PFSK-1 (cell line): Measurements from ENCODE around the gene INAFM1.

Experiments used
- POLR2AphosphoS5 ChIP-seq: IDR thresholded peaks from 2 replicates; pipeline ENCODE4 v1.6.1; 2012; ENCODE audit warnings: low read depth, mild to moderate bottlenecking, control low read depth, low read length, moderate library complexity
- REST ChIP-seq, 2 experiments: IDR thresholded peaks; 2 replicates each; pipeline versions ENCODE4 v1.6.1 to v1.8.0; 2011 to 2012; ENCODE audit warnings: low read depth in 2 of 2, low read length in 2 of 2, control low read depth in 1 of 2, inconsistent platforms in 1 of 2, mild to moderate bottlenecking in 1 of 2, moderate library complexity in 1 of 2; ENCODE audit not compliant: insufficient read depth in 1 of 2
- TAF1 ChIP-seq: IDR thresholded peaks from 2 replicates; pipeline ENCODE4 v1.6.1; 2012; ENCODE audit warnings: low read length, control low read depth, borderline replicate concordance; ENCODE audit not compliant: insufficient read depth

GRCh38 chr19:47258895-47259555 is 15.7 kb upstream of the INAFM1 start:
- TF ChIP-seq POLR2AphosphoS5 (no peak), REST (IDR thresholded peaks at IDR 0.05; ENCODE audit: insufficient read depth in 1 of 2, low read depth in 2 of 2, low read length in 2 of 2) (no peak), TAF1 (no peak)
